ENCODE data around the gene SSR4.

The SSR4 gene

GRCh38 chrX:153828723-153829548 is 34.5 kb downstream of the SSR4 start:
- DNase-seq = peak in 1 of 56 donors; percentile 5

- DNase-seq = no peak
These were observed 35.0 kb downstream of the SSR4 start for GRCh38 chrX:153829549-153829798.

- DNase-seq = peak in 1 of 56 donors; percentile 22
These were observed 35.6 kb downstream of the SSR4 start, which contains the start of gene PDZD4 for GRCh38 chrX:153829799-153830639. Gene PDZD4, minus strand, starts transcription at chrX:153830544. Its CDS starts 246 bp downstream, at chrX:153830298.

- DNase-seq = peak in 2 of 56 donors; percentile 2 to 36
These were observed 36.4 kb downstream of the SSR4 start for GRCh38 chrX:153830640-153831428.

GRCh38 chrX:153831429-153832150 is 37.1 kb downstream of the SSR4 start:
- no peak for DNase-seq

- no peak for DNase-seq
These were observed 38.3 kb downstream of the SSR4 start for GRCh38 chrX:153832728-153833127.

- DNase-seq = no peak
These were observed 42.5 kb downstream of the SSR4 start for GRCh38 chrX:153836921-153837320.

- DNase-seq = no peak
These were observed 50.1 kb downstream of the SSR4 start for GRCh38 chrX:153844509-153845082.

- DNase-seq = no peak
These were observed 50.7 kb downstream of the SSR4 start for GRCh38 chrX:153845195-153845594.

- no peak for DNase-seq
These were observed 51.4 kb downstream of the SSR4 start for GRCh38 chrX:153845842-153846241.
